HUES6 (cell line): ENCODE results near the gene FMNL2.

ENCODE experiments used
- H3K27ac ChIP-seq: 2 replicates; pipeline ENCODE4 v1.7.0; 2013; ENCODE audit warnings: low read depth, mild to moderate bottlenecking, low read length, inconsistent platforms
- H3K27me3 ChIP-seq: 2 replicates; pipeline ENCODE4 v1.6.1; 2013; ENCODE audit warnings: low read length; ENCODE audit not compliant: control insufficient read depth, insufficient read depth
- H3K36me3 ChIP-seq: 2 replicates; pipeline ENCODE4 v1.6.1; 2013; ENCODE audit warnings: low read length; ENCODE audit not compliant: control insufficient read depth, insufficient read depth
- H3K4me1 ChIP-seq: 2 replicates; pipeline ENCODE4 v1.6.1; 2013; ENCODE audit warnings: low read length; ENCODE audit not compliant: control insufficient read depth, insufficient read depth
- H3K4me3 ChIP-seq: 2 replicates; pipeline ENCODE4 v1.5.1; 2013; ENCODE audit warnings: low read depth, low read length
- H3K9ac ChIP-seq: one replicate; pipeline ENCODE4 v1.6.1; 2013; ENCODE audit warnings: mild to moderate bottlenecking, low read length
- H3K9me3 ChIP-seq: 2 replicates; pipeline ENCODE4 v1.6.1; 2013; ENCODE audit warnings: low read depth, low read length; ENCODE audit not compliant: control insufficient read depth, insufficient read depth

FMNL2 gene

DNA sequence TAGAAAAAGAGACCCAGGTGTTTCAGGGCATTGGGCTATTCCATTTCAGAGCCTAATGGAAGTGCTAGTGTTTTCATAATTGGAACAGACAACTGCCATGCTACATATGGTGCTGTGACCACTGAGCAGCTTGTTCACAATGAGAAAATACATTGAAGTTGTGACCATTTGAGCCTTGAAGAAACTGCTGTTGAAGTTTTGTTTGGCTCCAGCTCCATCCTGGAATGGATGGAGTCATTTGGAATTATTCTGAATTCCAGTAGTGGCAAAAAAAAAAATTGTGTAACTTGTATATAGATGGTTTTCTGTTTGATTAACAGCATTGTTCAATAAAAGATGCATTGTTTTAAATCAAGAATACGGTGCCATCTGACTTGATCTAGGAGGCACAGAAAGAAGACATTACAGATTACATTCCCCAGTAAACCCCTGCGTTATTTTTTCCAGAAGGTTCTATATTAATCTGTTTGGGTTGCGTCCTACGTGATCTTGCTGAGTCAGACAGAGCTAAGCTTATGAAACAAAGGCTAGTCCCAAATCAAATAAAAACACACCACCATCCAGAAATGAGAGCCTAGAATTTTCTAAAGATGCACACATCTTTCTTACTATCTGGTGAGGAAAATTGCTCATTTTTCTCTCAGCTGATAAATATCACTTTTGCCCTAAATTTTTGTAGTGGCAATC is 19.2 kb downstream of the FMNL2 start:
- Histone ChIP-seq H3K4me1 (no peaks in the 10 kb centered on the region), H3K9me3 (no peaks in the 10 kb centered on the region), H3K27me3 (no peaks in the 10 kb centered on the region), H3K36me3 (no peaks in the 10 kb centered on the region), H3K27ac (no peak overlapping the region), H3K4me3 (no peak overlapping the region), H3K9ac (no peak overlapping the region)

- H3K36me3 ChIP-seq = no peaks in the 10 kb centered on the region
- no peaks in the 10 kb centered on the region for H3K27me3 ChIP-seq
- H3K9ac ChIP-seq = no peak overlapping the region
- no peak overlapping the region for H3K27ac ChIP-seq
- no peaks in the 10 kb centered on the region for H3K4me1 ChIP-seq
- no peak overlapping the region for H3K4me3 ChIP-seq
- no peaks in the 10 kb centered on the region for H3K9me3 ChIP-seq
These were observed 19.9 kb downstream of the FMNL2 start for GRCh38 chr2:152354909-152355308.

- H3K27ac ChIP-seq = no peak overlapping the region
- no peaks in the 10 kb centered on the region for H3K36me3 ChIP-seq
- no peak overlapping the region for H3K9ac ChIP-seq
- no peak overlapping the region for H3K4me3 ChIP-seq
- no peaks in the 10 kb centered on the region for H3K4me1 ChIP-seq
- H3K27me3 ChIP-seq = no peaks in the 10 kb centered on the region
- no peaks in the 10 kb centered on the region for H3K9me3 ChIP-seq
These were observed 20.4 kb downstream of the FMNL2 start for GRCh38 chr2:152355409-152355831.

- no peaks in the 10 kb centered on the region for H3K4me1 ChIP-seq
- no peaks in the 10 kb centered on the region for H3K27me3 ChIP-seq
- no peak overlapping the region for H3K9ac ChIP-seq
- no peak overlapping the region for H3K27ac ChIP-seq
- H3K36me3 ChIP-seq = no peaks in the 10 kb centered on the region
- H3K9me3 ChIP-seq = no peaks in the 10 kb centered on the region
- no peak overlapping the region for H3K4me3 ChIP-seq
These were observed 24.8 kb downstream of the FMNL2 start for GRCh38 chr2:152359573-152360363.

- H3K36me3 ChIP-seq = no peaks in the 10 kb centered on the region
- no peak overlapping the region for H3K9ac ChIP-seq
- H3K27ac ChIP-seq = no peak overlapping the region
- H3K27me3 ChIP-seq = no peaks in the 10 kb centered on the region
- H3K4me3 ChIP-seq = no peak overlapping the region
- H3K9me3 ChIP-seq = no peaks in the 10 kb centered on the region
- peaks cover 2% of the 10 kb centered on the region for H3K4me1 ChIP-seq
These were observed 29.0 kb downstream of the FMNL2 start for GRCh38 chr2:152363936-152364335.

- no peak overlapping the region for H3K27ac ChIP-seq
- H3K9ac ChIP-seq = no peak overlapping the region
- H3K27me3 ChIP-seq = no peaks in the 10 kb centered on the region
- H3K36me3 ChIP-seq = no peaks in the 10 kb centered on the region
- H3K9me3 ChIP-seq = no peaks in the 10 kb centered on the region
- H3K4me3 ChIP-seq = no peak overlapping the region
- H3K4me1 ChIP-seq = peaks cover 13% of the 10 kb centered on the region
These were observed 32.8 kb downstream of the FMNL2 start for GRCh38 chr2:152367547-152368390.

- Histone ChIP-seq H3K36me3 (no peaks in the 10 kb centered on the region), H3K4me1 (peaks cover 13% of the 10 kb centered on the region), H3K4me3 (no peak overlapping the region), H3K9ac (no peak overlapping the region), H3K9me3 (no peaks in the 10 kb centered on the region), H3K27ac (no peak overlapping the region), H3K27me3 (no peaks in the 10 kb centered on the region)
These were observed 34.3 kb downstream of the FMNL2 start for GRCh38 chr2:152369176-152369860.

GRCh38 chr2:152370783-152371182 is 35.8 kb downstream of the FMNL2 start:
- Histone ChIP-seq H3K27ac (no peak overlapping the region), H3K4me1 (peaks cover 13% of the 10 kb centered on the region), H3K36me3 (no peaks in the 10 kb centered on the region), H3K9me3 (no peaks in the 10 kb centered on the region), H3K4me3 (no peak overlapping the region), H3K27me3 (no peaks in the 10 kb centered on the region), H3K9ac (no peak overlapping the region)

- Histone ChIP-seq H3K27ac (no peak overlapping the region), H3K36me3 (no peaks in the 10 kb centered on the region), H3K9me3 (no peaks in the 10 kb centered on the region), H3K4me3 (no peak overlapping the region), H3K4me1 (peaks cover 15% of the 10 kb centered on the region), H3K27me3 (no peaks in the 10 kb centered on the region), H3K9ac (no peak overlapping the region)
These were observed 37.5 kb downstream of the FMNL2 start for GRCh38 chr2:152372438-152372984.

DNA sequence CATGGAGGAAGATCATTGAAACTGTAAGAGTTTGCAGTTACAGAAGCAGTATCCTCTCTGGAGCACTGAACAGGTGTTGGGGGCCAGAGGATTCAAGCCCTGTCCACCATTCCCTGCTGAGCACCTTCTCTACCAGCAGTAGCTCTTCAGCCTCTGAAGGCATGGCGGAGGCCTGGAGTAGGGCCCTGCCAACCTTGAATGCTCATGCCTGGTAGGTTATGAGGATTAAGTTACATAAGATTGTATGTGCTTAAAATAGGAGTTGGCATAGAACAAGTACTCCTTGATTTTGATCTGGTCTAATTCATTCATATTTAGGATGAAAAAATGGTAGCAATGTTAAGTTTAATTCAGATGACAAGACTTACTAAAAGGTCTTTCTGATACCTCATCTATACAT is 40.2 kb downstream of the FMNL2 start:
- H3K9me3 ChIP-seq = no peaks in the 10 kb centered on the region
- no peaks in the 10 kb centered on the region for H3K27me3 ChIP-seq
- H3K36me3 ChIP-seq = no peaks in the 10 kb centered on the region
- H3K4me1 ChIP-seq = peaks cover 2% of the 10 kb centered on the region; the same call in 1 of the 2 replicates
- H3K9ac ChIP-seq = no peak overlapping the region
- no peak overlapping the region for H3K27ac ChIP-seq
- H3K4me3 ChIP-seq = no peak overlapping the region
